Measurements from ENCODE around the gene PTPRG.

The PTPRG gene

GRCh38 chr3:61964566-61964965 is 403.2 kb downstream of the PTPRG start:
- no peaks in the 10 kb centered on the region for H3K27me3 ChIP-seq (ENCODE audit: control insufficient read depth, insufficient read depth, low read length)
- peaks cover 2% of the 10 kb centered on the region for H3K4me1 ChIP-seq (ENCODE audit: control insufficient read depth, insufficient read depth, low read length)
- H3K9ac ChIP-seq (ENCODE audit: low read depth, low read length): no peak overlapping the region
- no peak overlapping the region for H3K4me3 ChIP-seq (ENCODE audit: low read depth, low read length)
- H3K36me3 ChIP-seq (ENCODE audit: control insufficient read depth, insufficient read depth, low read length): no peaks in the 10 kb centered on the region
- H3K9me3 ChIP-seq (ENCODE audit: control insufficient read depth, insufficient read depth, low read length): no peaks in the 10 kb centered on the region

DNA sequence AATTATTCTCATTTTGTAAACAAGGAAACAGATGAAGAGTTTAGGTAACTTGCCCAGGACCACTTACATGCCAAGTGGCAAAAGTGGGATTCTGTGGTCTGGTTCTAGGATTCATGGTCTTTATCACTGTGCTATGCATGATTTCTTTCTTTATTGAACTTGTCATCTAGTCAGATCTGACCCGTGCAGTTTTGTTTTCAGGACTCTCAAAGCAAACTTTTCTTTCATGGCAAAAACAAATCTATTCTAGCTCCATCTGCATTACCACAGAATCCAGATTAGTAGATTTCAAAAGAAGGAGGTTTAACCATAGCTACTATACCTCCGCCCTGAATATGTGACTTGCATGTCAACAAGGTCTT is 404.4 kb downstream of the PTPRG start:
- Histone ChIP-seq H3K4me3 (ENCODE audit: low read depth, low read length) (no peak overlapping the region), H3K36me3 (ENCODE audit: control insufficient read depth, insufficient read depth, low read length) (no peaks in the 10 kb centered on the region), H3K27me3 (ENCODE audit: control insufficient read depth, insufficient read depth, low read length) (no peaks in the 10 kb centered on the region), H3K9ac (ENCODE audit: low read depth, low read length) (no peak overlapping the region), H3K4me1 (ENCODE audit: control insufficient read depth, insufficient read depth, low read length) (peaks cover 2% of the 10 kb centered on the region), H3K9me3 (ENCODE audit: control insufficient read depth, insufficient read depth, low read length) (no peaks in the 10 kb centered on the region)

- peaks cover 2% of the 10 kb centered on the region for H3K4me1 ChIP-seq (ENCODE audit: control insufficient read depth, insufficient read depth, low read length)
- no peak overlapping the region for H3K4me3 ChIP-seq (ENCODE audit: low read depth, low read length)
These were observed 404.8 kb downstream of the PTPRG start for GRCh38 chr3:61966200-61966599.

DNA sequence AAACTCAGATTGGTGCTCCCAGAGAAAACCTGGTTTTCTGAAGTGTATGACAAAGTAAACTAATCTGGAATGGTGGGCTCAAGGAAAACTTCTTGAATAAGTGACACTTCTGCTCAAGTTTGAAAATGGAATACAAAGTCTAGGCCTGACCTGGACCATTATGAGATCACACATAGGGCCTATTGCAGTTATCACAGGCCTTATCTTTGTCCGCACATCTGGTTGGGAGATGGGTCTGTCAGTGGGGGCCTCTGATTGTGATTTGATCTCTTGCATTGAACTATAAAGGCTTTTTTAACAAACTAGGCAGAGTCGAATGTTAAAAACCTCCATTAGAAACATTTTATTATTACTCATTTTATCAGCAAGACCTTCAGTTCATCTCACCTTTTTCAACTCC is 405.6 kb downstream of the PTPRG start:
- H3K27me3 ChIP-seq (ENCODE audit: control insufficient read depth, insufficient read depth, low read length): no peaks in the 10 kb centered on the region
- H3K9me3 ChIP-seq (ENCODE audit: control insufficient read depth, insufficient read depth, low read length): no peaks in the 10 kb centered on the region

More at GRCh38 chr3:61966200-61966599, 404.8 kb downstream of the PTPRG start:
- no peak overlapping the region for H3K9ac ChIP-seq (ENCODE audit: low read depth, low read length)
- H3K9me3 ChIP-seq (ENCODE audit: control insufficient read depth, insufficient read depth, low read length): no peaks in the 10 kb centered on the region
- no peaks in the 10 kb centered on the region for H3K36me3 ChIP-seq (ENCODE audit: control insufficient read depth, insufficient read depth, low read length)
- H3K27me3 ChIP-seq (ENCODE audit: control insufficient read depth, insufficient read depth, low read length): no peaks in the 10 kb centered on the region

DNA sequence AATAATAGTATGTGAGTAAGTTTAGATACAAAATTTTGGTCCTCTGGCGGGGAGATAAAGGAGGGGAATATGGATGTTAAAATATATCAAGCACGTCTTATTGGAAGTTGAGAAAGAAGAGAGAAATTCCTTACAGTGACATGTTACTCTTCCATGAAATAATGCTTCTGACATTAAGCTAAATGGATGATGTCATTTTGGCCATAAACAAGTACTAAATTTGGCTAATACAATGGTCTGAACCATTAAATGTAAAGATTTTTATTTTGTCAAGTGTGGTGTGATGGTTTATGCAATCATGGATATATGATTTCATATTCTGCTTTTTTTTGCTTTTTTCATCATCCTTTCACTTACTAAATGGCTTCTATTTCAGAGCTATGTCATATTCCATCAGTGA is 406.6 kb downstream of the PTPRG start:
- Histone ChIP-seq H3K9me3 (ENCODE audit: control insufficient read depth, insufficient read depth, low read length) (no peaks in the 10 kb centered on the region), H3K4me1 (ENCODE audit: control insufficient read depth, insufficient read depth, low read length) (peaks cover 1% of the 10 kb centered on the region), H3K4me3 (ENCODE audit: low read depth, low read length) (no peak overlapping the region), H3K9ac (ENCODE audit: low read depth, low read length) (no peak overlapping the region), H3K36me3 (ENCODE audit: control insufficient read depth, insufficient read depth, low read length) (no peaks in the 10 kb centered on the region), H3K27me3 (ENCODE audit: control insufficient read depth, insufficient read depth, low read length) (no peaks in the 10 kb centered on the region)

More for the DNA sequence above, 405.6 kb downstream of the PTPRG start:
- Histone ChIP-seq H3K36me3 (ENCODE audit: control insufficient read depth, insufficient read depth, low read length) (no peaks in the 10 kb centered on the region), H3K9ac (ENCODE audit: low read depth, low read length) (no peak overlapping the region), H3K4me3 (ENCODE audit: low read depth, low read length) (no peak overlapping the region), H3K4me1 (ENCODE audit: control insufficient read depth, insufficient read depth, low read length) (no peaks in the 10 kb centered on the region)

- no peaks in the 10 kb centered on the region for H3K36me3 ChIP-seq (ENCODE audit: control insufficient read depth, insufficient read depth, low read length)
- H3K9ac ChIP-seq (ENCODE audit: low read depth, low read length): no peak overlapping the region
- no peak overlapping the region for H3K4me3 ChIP-seq (ENCODE audit: low read depth, low read length)
- no peaks in the 10 kb centered on the region for H3K27me3 ChIP-seq (ENCODE audit: control insufficient read depth, insufficient read depth, low read length)
- H3K9me3 ChIP-seq (ENCODE audit: control insufficient read depth, insufficient read depth, low read length): no peaks in the 10 kb centered on the region
- H3K4me1 ChIP-seq (ENCODE audit: control insufficient read depth, insufficient read depth, low read length): peaks cover 5% of the 10 kb centered on the region
These were observed 413.3 kb downstream of the PTPRG start for GRCh38 chr3:61974662-61975061.

GRCh38 chr3:61975199-61975598 is 413.8 kb downstream of the PTPRG start:
- H3K36me3 ChIP-seq (ENCODE audit: control insufficient read depth, insufficient read depth, low read length): no peaks in the 10 kb centered on the region
- H3K9me3 ChIP-seq (ENCODE audit: control insufficient read depth, insufficient read depth, low read length): no peaks in the 10 kb centered on the region
- H3K27me3 ChIP-seq (ENCODE audit: control insufficient read depth, insufficient read depth, low read length): no peaks in the 10 kb centered on the region
- no peak overlapping the region for H3K9ac ChIP-seq (ENCODE audit: low read depth, low read length)
- H3K4me3 ChIP-seq (ENCODE audit: low read depth, low read length): no peak overlapping the region
- peaks cover 5% of the 10 kb centered on the region for H3K4me1 ChIP-seq (ENCODE audit: control insufficient read depth, insufficient read depth, low read length)

GRCh38 chr3:61975936-61976335 is 414.6 kb downstream of the PTPRG start:
- no peaks in the 10 kb centered on the region for H3K9me3 ChIP-seq (ENCODE audit: control insufficient read depth, insufficient read depth, low read length)
- H3K36me3 ChIP-seq (ENCODE audit: control insufficient read depth, insufficient read depth, low read length): no peaks in the 10 kb centered on the region
- H3K4me3 ChIP-seq (ENCODE audit: low read depth, low read length): no peak overlapping the region
- no peak overlapping the region for H3K9ac ChIP-seq (ENCODE audit: low read depth, low read length)
- peaks cover 5% of the 10 kb centered on the region for H3K4me1 ChIP-seq (ENCODE audit: control insufficient read depth, insufficient read depth, low read length)
- H3K27me3 ChIP-seq (ENCODE audit: control insufficient read depth, insufficient read depth, low read length): no peaks in the 10 kb centered on the region

GRCh38 chr3:61978460-61979419 is 417.4 kb downstream of the PTPRG start:
- H3K9me3 ChIP-seq (ENCODE audit: control insufficient read depth, insufficient read depth, low read length): no peaks in the 10 kb centered on the region
- no peaks in the 10 kb centered on the region for H3K27me3 ChIP-seq (ENCODE audit: control insufficient read depth, insufficient read depth, low read length)
- no peak overlapping the region for H3K4me3 ChIP-seq (ENCODE audit: low read depth, low read length)
- H3K36me3 ChIP-seq (ENCODE audit: control insufficient read depth, insufficient read depth, low read length): no peaks in the 10 kb centered on the region
- H3K9ac ChIP-seq (ENCODE audit: low read depth, low read length): no peak overlapping the region
- H3K4me1 ChIP-seq (ENCODE audit: control insufficient read depth, insufficient read depth, low read length): no peaks in the 10 kb centered on the region

- Histone ChIP-seq H3K4me1 (ENCODE audit: control insufficient read depth, insufficient read depth, low read length) (no peaks in the 10 kb centered on the region), H3K27me3 (ENCODE audit: control insufficient read depth, insufficient read depth, low read length) (no peaks in the 10 kb centered on the region), H3K4me3 (ENCODE audit: low read depth, low read length) (no peak overlapping the region), H3K9ac (ENCODE audit: low read depth, low read length) (no peak overlapping the region), H3K9me3 (ENCODE audit: control insufficient read depth, insufficient read depth, low read length) (no peaks in the 10 kb centered on the region), H3K36me3 (ENCODE audit: control insufficient read depth, insufficient read depth, low read length) (no peaks in the 10 kb centered on the region)
These were observed 418.3 kb downstream of the PTPRG start for GRCh38 chr3:61979638-61980037.

- Histone ChIP-seq H3K4me3 (ENCODE audit: low read depth, low read length) (no peak overlapping the region), H3K9ac (ENCODE audit: low read depth, low read length) (no peak overlapping the region), H3K36me3 (ENCODE audit: control insufficient read depth, insufficient read depth, low read length) (no peaks in the 10 kb centered on the region), H3K4me1 (ENCODE audit: control insufficient read depth, insufficient read depth, low read length) (no peaks in the 10 kb centered on the region), H3K9me3 (ENCODE audit: control insufficient read depth, insufficient read depth, low read length) (no peaks in the 10 kb centered on the region), H3K27me3 (ENCODE audit: control insufficient read depth, insufficient read depth, low read length) (no peaks in the 10 kb centered on the region)
These were observed 418.7 kb downstream of the PTPRG start for GRCh38 chr3:61980041-61980440.

DNA sequence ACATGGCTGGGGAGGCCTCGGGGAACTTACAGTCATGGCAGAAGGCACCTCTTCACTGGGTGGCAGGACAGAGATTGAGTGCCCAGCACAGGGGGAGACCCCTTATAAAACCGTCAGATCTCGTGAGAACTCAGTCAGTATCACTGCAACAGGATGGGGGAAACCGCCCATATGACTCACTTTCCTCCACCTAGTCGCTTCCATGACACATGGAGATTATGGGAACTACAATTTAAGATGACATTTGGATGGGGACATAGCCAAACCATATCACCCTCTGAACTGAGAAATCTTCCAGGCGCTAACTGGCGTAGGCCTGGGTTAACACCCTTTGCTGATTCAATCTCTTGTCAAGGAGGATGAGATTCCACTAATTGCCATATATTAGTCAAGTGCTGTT is 419.7 kb downstream of the PTPRG start:
- H3K27me3 ChIP-seq (ENCODE audit: control insufficient read depth, insufficient read depth, low read length): no peaks in the 10 kb centered on the region
- H3K4me1 ChIP-seq (ENCODE audit: control insufficient read depth, insufficient read depth, low read length): no peaks in the 10 kb centered on the region
- H3K36me3 ChIP-seq (ENCODE audit: control insufficient read depth, insufficient read depth, low read length): no peaks in the 10 kb centered on the region
- no peak overlapping the region for H3K9ac ChIP-seq (ENCODE audit: low read depth, low read length)
- no peaks in the 10 kb centered on the region for H3K9me3 ChIP-seq (ENCODE audit: control insufficient read depth, insufficient read depth, low read length)
- H3K4me3 ChIP-seq (ENCODE audit: low read depth, low read length): no peak overlapping the region
